Endothelial cell of umbilical vein (primary cell): ENCODE data around the gene SERTAD4. TPM values are rescaled to one million over a fixed set of nuclear protein-coding genes. Genes with fewer than 3 reads are reported as not detected.
"Not testable (repeated sequence)": the region's sequence is repeated elsewhere in the genome, so short reads cannot be mapped to it uniquely, and the experiment has no call there.

Experiments
- BruUV-seq: library from RNA; stranded (reverse); fragments of 400-500 nt; replicated peaks from 2 replicates; lab custom pipeline; 2021; lab: Mats Ljungman, UMichigan
- CTCF ChIA-PET: fragments of 300-600, 350-600 bp; sonication (Branson Sonifier 250); formaldehyde crosslinking; loops from one replicate; lab custom pipeline; 2021; ENCODE audit warnings: antibody characterized with exemption, inconsistent platforms; lab: Charles Lee
- POLR2A ChIA-PET: fragments of 300-600, 350-600 bp; sonication (Branson Sonifier 250); formaldehyde crosslinking; loops from one replicate; lab custom pipeline; 2021; ENCODE audit warnings: antibody characterized with exemption, inconsistent platforms; lab: Charles Lee
- DNase-seq: peaks from one replicate; pipeline ENCODE4 v3.0.0-alpha.2; 2011; ENCODE audit warnings: low read depth, low spot score
- FAIRE-seq: peaks from 2 replicates; lab custom pipeline; 2011; peaks lifted over from hg19 to GRCh38; lab: Jason Lieb, UNC
- H2AFZ ChIP-seq: 2 replicates; pipeline ENCODE4 v1.6.0; 2012; ENCODE audit warnings: low read depth, low read length, control low read depth, inconsistent platforms
- H3K27ac ChIP-seq: 2 replicates; pipeline ENCODE4 v1.5.1; 2011; ENCODE audit warnings: low read depth, mild to moderate bottlenecking, control low read depth, low read length, moderate library complexity; ENCODE audit not compliant: insufficient read depth
- H3K27me3 ChIP-seq, 2 experiments: 2 replicates each; pipeline versions ENCODE4 v1.6.0 to v1.6.1; 2011; ENCODE audit warnings: low read length in 2 of 2, mixed read lengths in 1 of 2; ENCODE audit not compliant: control insufficient read depth in 2 of 2, insufficient read depth in 2 of 2
- H3K36me3 ChIP-seq, 2 experiments: 2 replicates in 1 of 2; 3 replicates in 1 of 2; pipeline ENCODE4 v1.5.1; 2011; ENCODE audit warnings: low read length in 2 of 2, mild to moderate bottlenecking in 1 of 2, moderate library complexity in 1 of 2; ENCODE audit not compliant: control insufficient read depth in 2 of 2, insufficient read depth in 2 of 2; ENCODE audit errors: extremely low read depth in 1 of 2
- H3K4me1 ChIP-seq: 3 replicates; pipeline ENCODE4 v1.5.1; 2011; ENCODE audit warnings: mild to moderate bottlenecking, low read length; ENCODE audit not compliant: control insufficient read depth, insufficient read depth; ENCODE audit errors: extremely low read depth
- H3K4me2 ChIP-seq: 2 replicates; pipeline ENCODE4 v1.6.1; 2011; ENCODE audit warnings: low read length, control low read depth, mixed read lengths; ENCODE audit not compliant: insufficient read depth
- H3K4me3 ChIP-seq, 3 experiments: fragments of 200-600 bp in 1 of 3; sonication (generic), shearing (Covaris generic) in 1 of 3; replicated peaks in 1 of 3; 2 replicates each; pipeline ENCODE4 v1.5.1; 2011 to 2016; ENCODE audit warnings: control low read depth in 3 of 3, low read length in 3 of 3, mild to moderate bottlenecking in 2 of 3, inconsistent platforms in 1 of 3, low read depth in 1 of 3, moderate library complexity in 1 of 3; ENCODE audit not compliant: insufficient read depth in 1 of 3
- H3K79me2 ChIP-seq: 2 replicates; pipeline ENCODE4 v1.6.0; 2012; ENCODE audit warnings: low read length, inconsistent platforms; ENCODE audit not compliant: control insufficient read depth, insufficient read depth
- H3K9ac ChIP-seq: replicated peaks from 2 replicates; pipeline ENCODE3; 2011; ENCODE audit warnings: low read length, control low read depth; ENCODE audit not compliant: insufficient read depth; ENCODE audit errors: extremely low read depth
- H3K9me1 ChIP-seq: replicated peaks from 3 replicates; pipeline ENCODE4 v1.6.0; 2011; ENCODE audit warnings: mild to moderate bottlenecking, low read length; ENCODE audit not compliant: control insufficient read depth, insufficient read depth; ENCODE audit errors: extremely low read depth
- H3K9me3 ChIP-seq: replicated peaks from 2 replicates; pipeline ENCODE4 v1.5.1; 2012; ENCODE audit warnings: low read length, inconsistent platforms; ENCODE audit not compliant: control insufficient read depth, insufficient read depth
- H4K20me1 ChIP-seq: replicated peaks from 2 replicates; pipeline ENCODE3; 2011; ENCODE audit warnings: mild to moderate bottlenecking, low read length; ENCODE audit not compliant: control insufficient read depth, insufficient read depth; ENCODE audit errors: extremely low read depth
- FOS ChIP-seq: IDR thresholded peaks from 2 replicates; pipeline ENCODE4 v1.6.1; 2011; ENCODE audit warnings: mild to moderate bottlenecking, low read length, moderate library complexity, borderline replicate concordance; ENCODE audit not compliant: insufficient read depth
- GATA2 ChIP-seq: IDR thresholded peaks from 2 replicates; pipeline ENCODE4 v1.7.0; 2011; ENCODE audit warnings: low read depth, mild to moderate bottlenecking, moderate library complexity, mixed read lengths, low read length; ENCODE audit not compliant: insufficient read length, insufficient read depth
- MYC ChIP-seq: IDR thresholded peaks from one replicate; pipeline ENCODE4 v1.6.1; 2011; ENCODE audit warnings: mild to moderate bottlenecking, low read depth, low read length
- POLR2A ChIP-seq: IDR thresholded peaks from 2 replicates; pipeline ENCODE4 v1.6.1; 2012; ENCODE audit warnings: low read depth, mild to moderate bottlenecking, control low read depth, low read length
- dilution Hi-C: fragments of 300-500 bp; cut with MboI; formaldehyde crosslinking; loops from one replicate; pipeline ENCODE4 v1.15.0; 2019; ENCODE audit warnings: low sequenced_read_pairs; ENCODE audit not compliant: extremely low pct_ligation_motif_present
- intact Hi-C: fragments of 100-400 bp; cut with micrococcal nuclease; formaldehyde crosslinking; loops from one replicate; pipeline ENCODE4 v1.10.0; 2022
- polyA plus RNA-seq, 4 experiments: library from polyadenylated mRNA; depleted of rRNA in 3 of 4; stranded (reverse) in 3 of 4; unstranded in 1 of 4; fragments of >200 nt; gene quantifications; 2 replicates each; pipeline versions ENCODE4 v1.2.1 to v1.2.3, GENCODE V29; 2011 to 2012; ENCODE audit warnings: missing spikeins in 1 of 4
- total RNA-seq: library from RNA; stranded (reverse); gene quantifications from 2 replicates; pipeline ENCODE4 v1.2.3, GENCODE V29; 2021
- TF ChIP-seq, protein P1 (sequence below), 2 donors: IDR thresholded peaks; 1 replicate in 1 of 2; 2 replicates in 1 of 2; pipeline ENCODE4 v1.5.1; 2011; ENCODE audit warnings: low read length in 2 of 2, mild to moderate bottlenecking in 2 of 2, moderate library complexity in 2 of 2, control low read depth in 1 of 2, inconsistent platforms in 1 of 2, low read depth in 1 of 2; ENCODE audit not compliant: insufficient read depth in 1 of 2; ENCODE audit errors: extremely low read depth in 1 of 2

The SERTAD4 gene
- total and polyA plus RNA-seq, 2 donors (not counting 3 experiments of a cell fraction or from before 2014, with no cell fraction given), result 4.0 to 11.3 TPM

DNA sequence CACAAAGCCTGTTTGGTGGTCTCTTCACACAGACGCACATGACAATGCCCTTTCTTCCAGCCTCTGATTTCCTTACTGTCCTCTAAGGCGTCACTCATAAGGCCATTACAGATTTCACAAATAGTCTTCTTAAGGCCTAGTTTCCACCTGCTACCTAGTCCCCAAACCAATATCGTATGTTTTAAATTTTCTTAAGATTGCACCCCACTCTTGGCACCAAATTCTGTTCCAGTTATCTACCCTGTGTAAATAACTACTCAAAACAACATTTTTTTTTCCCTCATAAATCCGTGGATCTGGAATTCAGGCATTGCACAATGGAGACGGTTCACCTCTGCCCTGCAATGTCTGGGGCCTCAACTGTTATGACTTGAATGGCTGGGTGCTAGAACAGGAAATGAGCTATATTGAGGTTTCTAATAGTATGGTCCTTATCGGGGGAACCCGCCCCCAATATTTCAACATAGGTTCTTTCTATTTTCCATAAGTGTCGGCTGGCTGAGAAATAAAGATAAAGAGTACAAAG is 36.9 kb upstream of the SERTAD4 start:
- DNase-seq (no peak), FAIRE-seq (no peak)
- Histone ChIP-seq H3K9me1 (no peaks in the 10 kb centered on the region), H4K20me1 (no peaks in the 10 kb centered on the region), H3K79me2 (no peaks in the 10 kb centered on the region), H3K9me3 (no peaks in the 10 kb centered on the region), H2AFZ (no peak overlapping the region), H3K27ac (no peak overlapping the region), H3K4me2 (no peak overlapping the region), H3K36me3 (no peaks in the 10 kb centered on the region), H3K4me3 (no peak overlapping the region), H3K9ac (no peak overlapping the region), H3K27me3 (no peaks in the 10 kb centered on the region), H3K4me1 (no peaks in the 10 kb centered on the region)
- ChIA-PET CTCF (no interaction called here), POLR2A (no interaction called here)
- TF ChIP-seq, protein P1, sequence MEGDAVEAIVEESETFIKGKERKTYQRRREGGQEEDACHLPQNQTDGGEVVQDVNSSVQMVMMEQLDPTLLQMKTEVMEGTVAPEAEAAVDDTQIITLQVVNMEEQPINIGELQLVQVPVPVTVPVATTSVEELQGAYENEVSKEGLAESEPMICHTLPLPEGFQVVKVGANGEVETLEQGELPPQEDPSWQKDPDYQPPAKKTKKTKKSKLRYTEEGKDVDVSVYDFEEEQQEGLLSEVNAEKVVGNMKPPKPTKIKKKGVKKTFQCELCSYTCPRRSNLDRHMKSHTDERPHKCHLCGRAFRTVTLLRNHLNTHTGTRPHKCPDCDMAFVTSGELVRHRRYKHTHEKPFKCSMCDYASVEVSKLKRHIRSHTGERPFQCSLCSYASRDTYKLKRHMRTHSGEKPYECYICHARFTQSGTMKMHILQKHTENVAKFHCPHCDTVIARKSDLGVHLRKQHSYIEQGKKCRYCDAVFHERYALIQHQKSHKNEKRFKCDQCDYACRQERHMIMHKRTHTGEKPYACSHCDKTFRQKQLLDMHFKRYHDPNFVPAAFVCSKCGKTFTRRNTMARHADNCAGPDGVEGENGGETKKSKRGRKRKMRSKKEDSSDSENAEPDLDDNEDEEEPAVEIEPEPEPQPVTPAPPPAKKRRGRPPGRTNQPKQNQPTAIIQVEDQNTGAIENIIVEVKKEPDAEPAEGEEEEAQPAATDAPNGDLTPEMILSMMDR (IDR thresholded peaks at IDR 0.05; ENCODE audit: extremely low read depth in 1 of 2, insufficient read depth in 1 of 2, low read depth in 1 of 2, low read length in 2 of 2), result no peak
- TF ChIP-seq MYC (no peak), POLR2A (no peak), FOS (no peak), GATA2 (no peak)
- intact Hi-C loops (no loop called here), dilution Hi-C loops (no loop called here)
- BruUV-seq, result no TSS peak

DNA sequence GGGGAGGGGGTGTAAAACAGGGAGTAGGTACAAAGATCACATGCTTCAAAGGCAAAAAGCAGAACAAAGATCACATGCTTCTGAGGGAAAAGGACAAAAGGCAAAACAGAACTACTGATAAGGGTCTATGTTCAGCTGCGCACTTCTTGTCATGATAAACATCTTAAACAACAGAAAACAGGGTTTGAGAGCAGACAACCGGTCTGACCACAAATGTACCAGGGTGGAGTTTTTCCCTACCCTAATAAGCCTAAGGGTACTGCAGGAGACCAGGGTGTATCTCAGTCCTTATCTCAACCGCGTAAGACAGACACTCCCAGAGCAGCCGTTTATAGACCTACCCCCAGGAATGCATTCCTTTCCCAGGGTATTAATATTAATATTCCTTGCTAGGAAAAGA is 36.3 kb upstream of the SERTAD4 start:
- H3K4me1 ChIP-seq, CTCF ChIA-PET, H3K36me3 ChIP-seq, FAIRE-seq, H3K4me3 ChIP-seq, DNase-seq, H2AFZ ChIP-seq, BruUV-seq, dilution Hi-C loops, H3K9me3 ChIP-seq, H4K20me1 ChIP-seq, H3K27ac ChIP-seq, H3K79me2 ChIP-seq, H3K9ac ChIP-seq, intact Hi-C loops, H3K27me3 ChIP-seq, H3K9me1 ChIP-seq, H3K4me2 ChIP-seq, POLR2A ChIA-PET: not testable (repeated sequence)
